A673 (cell line): ENCODE results near the gene CIAO3.

Source experiments
- CTCF ChIP-seq: fragments of 300-800, 200-600 bp; sonication (generic); conservative IDR thresholded peaks from 2 replicates; pipeline ENCODE4 v1.5.1; 2017; ENCODE audit warnings: low read depth, mild to moderate bottlenecking, antibody characterized with exemption, low read length, moderate library complexity, mixed read lengths
- EZH2 ChIP-seq: fragments of 200-600 bp; sonication (generic); IDR thresholded peaks from 2 replicates; pipeline ENCODE4 v1.6.1; 2017; ENCODE audit warnings: borderline replicate concordance, low read depth, mild to moderate bottlenecking, mixed read lengths, antibody characterized with exemption, low read length; ENCODE audit not compliant: poor library complexity, severe bottlenecking

- TF ChIP-seq CTCF (no peak), EZH2 (no peak)
Measured at GRCh38 chr16:736936-737481, 3.8 kb downstream of the CIAO3 start.
